Measurements from ENCODE around the gene FAM3D.
"Not testable (repeated sequence)": the region's sequence is repeated elsewhere in the genome, so short reads cannot be mapped to it uniquely, and the experiment has no call there.

Gene FAM3D, protein sequence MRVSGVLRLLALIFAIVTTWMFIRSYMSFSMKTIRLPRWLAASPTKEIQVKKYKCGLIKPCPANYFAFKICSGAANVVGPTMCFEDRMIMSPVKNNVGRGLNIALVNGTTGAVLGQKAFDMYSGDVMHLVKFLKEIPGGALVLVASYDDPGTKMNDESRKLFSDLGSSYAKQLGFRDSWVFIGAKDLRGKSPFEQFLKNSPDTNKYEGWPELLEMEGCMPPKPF

DNA sequence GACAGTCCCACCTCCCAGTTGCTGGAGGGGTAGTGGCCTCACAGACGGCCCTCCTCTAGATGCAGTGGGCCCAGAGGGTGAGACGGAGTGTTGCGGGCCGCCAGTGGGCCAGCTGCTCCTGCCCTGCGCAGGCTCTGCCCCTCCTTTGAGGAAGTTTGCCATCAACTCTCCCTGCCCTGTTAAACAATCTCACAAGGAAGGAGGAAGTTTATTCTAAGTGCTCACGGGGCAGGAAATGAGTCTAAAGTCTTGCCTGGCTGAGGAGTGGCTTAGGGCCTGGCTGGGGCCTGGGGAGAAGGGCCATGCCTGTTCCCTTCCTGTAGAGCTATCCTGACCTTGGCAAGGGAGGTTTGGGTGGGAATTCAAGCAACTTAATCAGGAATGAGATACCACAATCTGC lies at the start of gene FAM3D:
Gene FAM3D (minus strand): TSS at position 92 of the 400 bp plus-strand sequence. CDS start 11,211 bp downstream, outside the sequence.
- no peak for DNase-seq (ENCODE audit: low read depth)

DNA sequence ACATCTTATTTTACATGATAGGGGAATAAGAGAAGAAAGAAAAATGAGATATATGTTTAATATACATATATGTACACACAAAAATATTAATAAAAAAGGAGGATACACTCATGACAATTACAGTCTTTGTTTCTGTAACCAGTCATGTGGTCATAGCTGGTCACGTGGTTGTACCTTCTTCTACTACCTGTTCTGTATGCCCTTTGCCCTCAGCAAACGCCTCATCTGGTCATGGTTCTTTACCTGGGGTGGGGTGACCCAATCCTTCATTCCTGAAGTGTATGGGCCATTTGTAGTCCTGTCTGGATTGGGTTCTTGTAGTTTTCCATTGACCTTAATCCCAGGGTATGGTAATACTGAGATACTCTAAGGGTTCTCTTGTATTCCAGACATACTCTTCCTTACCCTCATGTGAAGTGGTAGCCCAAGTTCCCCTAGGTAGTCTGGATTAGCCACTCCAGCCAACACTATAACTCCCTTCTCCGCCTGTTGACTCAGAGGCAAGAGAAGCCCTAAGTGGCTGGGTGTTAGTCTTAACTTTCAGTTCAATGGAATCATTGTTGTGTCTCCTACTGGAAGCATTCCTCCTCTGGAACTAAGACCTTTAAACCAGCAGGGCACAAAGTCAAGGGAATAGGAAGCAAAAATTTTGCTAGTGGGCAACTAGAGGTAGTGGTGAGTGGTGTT lies 47.3 kb upstream of the FAM3D start:
- DNase-seq (ENCODE audit: low read depth): no peak

DNA sequence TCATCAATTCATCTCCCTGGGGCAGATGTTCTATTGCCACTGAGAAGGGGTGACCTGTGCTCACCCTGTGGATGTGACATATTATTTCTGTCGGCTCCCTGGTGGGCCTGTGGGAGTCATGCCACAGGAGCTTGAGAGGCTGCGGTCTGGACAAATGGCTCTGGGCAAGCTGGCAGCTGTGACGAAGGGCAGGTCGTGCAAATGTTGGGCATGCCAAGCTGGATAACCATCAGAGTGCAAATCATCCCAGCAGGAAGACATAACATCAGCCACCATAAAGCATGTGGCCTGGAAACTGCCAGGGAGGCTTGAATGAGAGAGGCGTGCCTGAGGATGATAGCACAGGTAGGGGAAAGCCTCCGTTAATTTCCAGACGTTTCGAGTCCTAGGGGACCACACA lies 45.3 kb upstream of the FAM3D start:
- DNase-seq (ENCODE audit: low read depth): no peak

DNA sequence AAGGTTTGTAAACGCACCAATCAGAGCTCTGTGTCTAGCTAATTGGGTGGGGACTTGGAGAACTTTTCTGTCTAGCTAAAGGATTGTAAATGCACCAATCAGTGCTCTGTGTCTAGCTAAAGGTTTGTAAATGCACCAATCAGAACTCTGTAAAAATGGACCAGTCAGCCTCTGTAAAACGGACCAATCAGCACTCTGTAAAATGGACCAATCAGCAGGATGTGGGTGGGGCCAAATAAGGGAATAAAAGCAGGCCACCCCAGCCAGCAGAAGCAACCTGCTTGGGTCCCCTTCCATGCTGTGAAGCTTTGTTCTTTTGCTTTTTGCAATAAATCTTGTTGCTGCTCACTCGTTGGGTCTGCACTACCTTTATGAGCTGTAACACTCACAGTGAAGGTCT lies 42.4 kb upstream of the FAM3D start:
- not testable (repeated sequence) for DNase-seq (ENCODE audit: low read depth)

DNA sequence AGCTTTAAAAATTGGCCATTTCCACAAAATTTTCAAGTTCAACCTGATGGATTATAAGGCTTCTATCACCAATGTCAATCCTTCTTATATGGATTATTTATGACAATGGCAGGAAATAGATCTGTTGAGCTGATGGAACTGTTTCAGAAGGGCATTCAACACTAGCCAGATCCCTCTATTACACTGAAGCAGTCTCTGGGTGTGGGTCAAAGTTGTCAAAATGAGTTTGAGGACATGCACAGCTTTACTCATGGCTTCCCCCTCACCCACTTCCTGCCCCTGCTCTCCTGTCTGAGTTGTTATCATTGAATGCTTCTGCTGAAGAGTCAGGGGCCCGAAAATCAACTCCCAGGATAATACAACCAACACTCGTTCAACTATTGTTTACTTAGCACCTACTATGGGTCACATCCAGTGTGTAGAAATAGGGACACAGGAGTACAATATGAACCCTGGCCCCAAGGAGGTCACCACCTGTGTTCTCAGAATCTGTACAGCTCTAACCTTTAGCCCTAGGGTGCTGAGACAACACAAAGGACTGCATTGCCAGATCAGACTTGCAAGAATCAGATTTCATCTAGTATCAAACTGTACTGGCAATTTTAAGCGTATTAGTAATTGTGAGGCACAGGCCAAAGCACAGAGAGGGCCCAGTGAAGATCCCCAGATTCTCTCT lies 41.7 kb upstream of the FAM3D start:
- DNase-seq (ENCODE audit: low read depth): no peak

DNA sequence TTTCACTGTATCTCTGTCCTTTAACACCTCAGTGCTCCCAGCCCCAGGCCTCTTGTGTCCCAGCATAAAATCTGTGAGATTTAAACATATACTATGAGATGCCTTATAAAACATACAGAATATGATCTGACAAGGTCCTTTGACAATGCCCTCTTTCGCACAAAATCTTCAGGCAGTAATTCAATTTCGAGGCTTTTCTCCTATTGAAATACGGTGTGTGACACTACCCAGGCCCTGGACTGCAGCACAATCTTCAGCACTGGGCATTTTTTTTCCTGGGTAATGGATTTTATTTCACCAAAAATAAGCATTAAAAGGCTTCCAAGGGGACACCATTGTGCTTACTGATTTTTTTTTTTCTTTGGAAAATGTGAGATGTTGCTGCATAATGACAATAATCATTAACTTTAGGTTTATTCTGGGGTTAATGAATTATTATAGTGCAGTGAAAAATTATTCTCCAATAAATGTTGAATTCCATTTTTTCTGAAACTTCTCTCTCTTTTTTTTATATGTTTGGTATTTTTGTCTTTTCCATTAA lies 40.9 kb upstream of the FAM3D start:
- DNase-seq (ENCODE audit: low read depth): no peak

DNA sequence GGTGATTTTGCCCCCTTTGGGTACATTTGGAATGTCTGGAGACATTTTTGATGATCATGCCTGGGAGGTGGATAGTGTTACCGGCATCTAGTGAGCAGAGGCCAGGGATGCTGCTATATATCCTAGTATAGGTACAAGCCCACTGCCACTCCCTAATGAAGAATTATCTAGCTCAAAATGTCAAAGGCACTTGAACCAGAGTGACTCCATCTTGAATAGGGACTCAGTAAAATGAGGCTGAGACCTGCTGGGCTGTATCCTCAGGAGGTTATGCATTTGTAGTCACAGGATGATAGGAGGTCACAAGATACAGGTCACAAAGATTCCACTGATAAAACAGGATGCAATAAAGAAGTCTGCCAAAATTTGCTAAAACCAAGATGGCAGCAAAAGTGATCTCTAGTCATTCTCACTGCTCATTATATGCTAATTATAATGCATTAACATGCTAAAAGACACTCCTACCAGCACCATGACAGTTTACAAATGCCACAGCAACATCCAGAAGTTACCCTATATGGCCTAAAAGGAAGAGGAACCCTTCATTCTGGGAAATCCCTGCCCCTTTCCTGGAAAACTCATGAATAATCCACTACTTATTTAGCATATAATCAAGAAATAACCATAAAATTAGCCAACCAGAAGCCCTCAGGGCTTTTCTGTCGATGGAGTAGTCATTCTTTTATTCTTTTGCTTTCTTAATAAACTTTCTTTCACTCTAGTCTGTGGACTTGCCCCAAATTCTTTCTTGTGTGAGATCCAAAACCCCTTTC lies 40.0 kb upstream of the FAM3D start:
- DNase-seq (ENCODE audit: low read depth): no peak

DNA sequence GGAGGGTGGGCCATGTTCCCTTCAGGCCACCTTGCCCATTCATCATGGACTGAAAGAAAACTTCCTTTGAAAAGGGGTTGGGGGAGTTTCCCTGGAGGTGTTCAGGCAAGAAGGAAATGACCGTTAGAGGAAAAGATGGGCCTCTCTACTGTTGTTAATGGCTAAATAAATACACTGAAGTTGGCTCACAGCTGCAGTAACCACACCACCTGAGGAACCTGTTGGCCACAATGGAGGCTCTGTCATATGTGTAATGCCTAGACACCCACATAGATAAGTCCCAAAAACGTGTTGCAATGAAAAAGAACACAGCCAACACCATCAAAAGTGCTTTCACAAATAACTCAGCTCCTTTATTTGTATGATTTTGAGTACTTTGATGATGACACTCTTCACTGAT lies 38.2 kb upstream of the FAM3D start:
- no peak for DNase-seq (ENCODE audit: low read depth)

DNA sequence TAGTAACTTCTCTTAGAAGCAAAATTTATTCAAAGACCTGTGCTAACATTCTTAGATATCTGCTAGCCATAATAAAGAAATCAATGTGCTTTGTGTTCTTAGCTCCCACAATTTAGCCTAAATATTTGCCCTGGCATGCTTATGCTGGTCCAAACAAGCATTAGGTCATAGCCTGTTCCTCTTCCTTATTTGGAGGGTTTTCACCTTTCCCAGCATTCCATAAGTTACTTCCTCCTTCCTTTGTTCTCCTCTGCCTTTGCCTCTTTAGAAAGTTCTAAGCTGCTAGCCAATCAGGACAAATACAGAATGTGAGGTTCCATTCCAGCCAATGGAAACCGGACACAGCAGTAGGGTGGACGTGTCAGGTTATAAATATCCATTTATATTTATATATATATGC lies 37.7 kb upstream of the FAM3D start:
- DNase-seq (ENCODE audit: low read depth): not testable (repeated sequence)

DNA sequence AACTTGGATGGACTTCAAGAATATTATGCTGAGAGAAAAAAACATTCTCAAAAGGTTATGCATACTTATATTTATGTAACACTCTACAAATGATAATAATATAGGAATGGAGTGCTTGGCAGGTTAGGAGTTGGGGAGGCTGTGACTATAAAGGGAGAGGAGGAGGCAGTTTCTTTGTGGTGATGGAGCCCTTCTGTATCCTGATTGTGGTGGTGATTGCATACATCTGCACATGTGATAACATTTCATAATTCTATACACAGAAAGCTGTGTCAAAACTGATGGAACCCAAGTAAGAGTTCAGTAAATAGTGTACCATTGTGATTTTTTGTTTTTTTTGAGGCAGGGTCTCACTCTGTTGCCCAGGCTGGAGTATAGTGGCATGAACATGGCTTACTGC lies 31.7 kb upstream of the FAM3D start:
- DNase-seq (ENCODE audit: low read depth): no peak

DNA sequence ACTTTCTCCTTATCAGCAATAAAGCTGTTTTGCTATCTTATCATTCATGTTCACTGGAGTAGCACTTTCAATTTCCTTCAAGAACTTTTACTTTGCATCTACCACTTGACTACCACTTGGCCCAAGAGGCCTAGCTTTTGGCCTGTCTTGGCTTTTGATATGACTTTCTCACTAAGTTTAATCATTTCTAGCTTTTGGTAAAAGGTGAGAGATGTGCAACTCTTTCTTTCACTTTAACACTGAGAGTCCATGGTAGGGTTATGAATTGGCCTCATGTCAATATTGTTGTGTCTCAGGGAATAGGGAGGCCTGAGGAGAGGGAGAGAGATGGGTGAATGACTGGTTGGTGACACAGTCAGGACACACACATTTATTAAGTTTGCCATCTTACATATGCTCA lies 31.0 kb upstream of the FAM3D start:
- no peak for DNase-seq (ENCODE audit: low read depth)

DNA sequence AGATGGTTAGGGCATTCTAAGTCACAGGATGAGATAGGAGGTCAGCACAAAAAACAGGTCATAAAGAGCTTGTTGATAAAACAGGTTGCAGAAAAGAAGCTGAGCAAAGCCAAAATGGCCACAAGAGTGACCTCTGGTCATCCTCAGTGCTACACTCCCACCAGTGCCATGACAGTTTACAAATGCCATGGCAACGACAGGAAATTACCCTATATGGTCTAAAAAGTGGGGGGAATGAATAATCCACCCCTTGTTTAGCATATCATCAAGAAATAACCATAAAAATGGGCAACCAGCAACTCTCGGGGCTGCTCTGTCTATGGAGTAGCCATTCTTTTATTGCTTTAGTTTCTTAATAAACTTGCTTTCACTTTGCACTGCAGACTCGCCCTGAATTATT lies 30.2 kb upstream of the FAM3D start:
- not testable (repeated sequence) for DNase-seq (ENCODE audit: low read depth)

DNA sequence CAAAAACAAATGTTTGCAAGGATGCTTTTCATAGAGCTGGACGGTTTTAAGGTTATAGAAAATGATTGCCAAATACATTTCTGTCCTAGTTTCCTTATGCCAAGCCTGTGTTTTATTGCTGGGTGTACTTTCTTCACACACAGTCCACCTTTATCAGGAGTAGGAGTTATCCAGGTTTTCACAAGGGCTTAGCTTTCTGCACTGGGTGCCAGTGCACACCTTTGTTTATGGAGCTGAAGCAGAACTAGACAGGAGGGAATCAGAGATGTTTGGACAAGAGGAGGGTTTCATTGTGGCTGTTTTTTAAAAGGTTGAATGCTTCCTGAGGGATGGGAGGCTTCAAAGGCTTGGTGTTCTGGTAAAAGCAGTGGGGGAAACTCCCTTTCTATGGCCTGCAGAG lies 29.5 kb upstream of the FAM3D start:
- DNase-seq (ENCODE audit: low read depth): no peak

DNA sequence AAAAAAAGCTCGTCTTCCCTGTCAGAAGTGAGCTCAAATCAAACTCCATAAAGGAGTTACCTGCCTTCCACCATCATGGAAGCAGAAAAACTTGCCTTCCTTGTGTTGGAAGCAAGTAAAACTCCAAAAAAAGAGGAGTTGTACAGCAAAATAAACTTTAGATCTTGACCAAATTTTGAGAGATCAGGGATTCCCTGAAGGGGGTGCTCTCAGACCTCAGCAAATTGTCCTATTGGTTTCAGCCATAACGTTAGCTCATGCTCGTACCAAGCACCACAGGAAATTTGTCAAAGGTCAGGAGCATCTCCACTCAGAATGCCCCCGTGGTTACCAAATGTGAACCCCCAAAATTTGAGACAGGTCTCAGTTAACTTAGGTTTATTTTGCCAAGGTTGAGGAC lies 28.7 kb upstream of the FAM3D start:
- not testable (repeated sequence) for DNase-seq (ENCODE audit: low read depth)

DNA sequence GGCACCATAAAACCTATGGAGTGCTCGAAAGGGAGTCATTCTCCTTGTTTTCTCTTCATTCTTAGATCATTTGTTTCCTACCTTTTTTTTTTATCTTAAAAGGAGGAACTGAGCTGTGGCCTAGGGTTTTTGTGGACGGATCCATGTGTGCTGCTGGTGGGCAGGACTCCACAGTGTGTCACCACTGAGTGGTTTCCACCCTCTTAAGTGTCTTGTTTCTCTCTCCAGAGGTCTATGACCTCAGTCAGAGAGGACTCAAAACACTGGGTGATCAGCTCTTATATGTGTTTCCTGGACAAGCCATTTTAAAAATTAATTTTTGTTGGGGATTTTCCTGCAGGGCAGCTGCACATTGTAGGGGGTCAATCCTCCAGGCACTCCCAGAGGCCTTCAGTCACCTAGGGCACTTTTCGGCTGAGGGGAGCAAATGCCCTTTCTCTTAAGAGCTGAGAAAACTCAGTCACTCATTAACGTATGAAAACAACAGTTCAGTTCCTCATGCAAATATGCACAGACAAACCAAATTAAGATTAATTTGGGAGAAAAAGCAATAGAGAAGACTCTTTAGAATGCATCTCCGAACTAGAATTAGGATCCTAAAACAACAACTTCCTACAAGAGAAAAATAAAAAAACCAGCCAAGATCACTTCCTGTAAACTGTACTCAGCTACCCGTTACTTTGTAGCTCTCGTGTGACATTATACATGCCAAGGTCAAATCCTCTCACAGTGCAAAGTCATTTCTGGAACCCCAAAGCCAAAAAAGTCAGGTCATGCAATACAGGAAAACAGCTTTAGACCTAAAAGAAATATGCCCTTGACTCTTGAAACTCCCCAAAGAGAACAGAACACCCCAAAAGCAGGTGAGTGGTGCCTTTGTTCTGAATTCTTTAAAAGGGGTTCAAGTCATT lies 27.6 kb upstream of the FAM3D start:
- no peak for DNase-seq (ENCODE audit: low read depth)

DNA sequence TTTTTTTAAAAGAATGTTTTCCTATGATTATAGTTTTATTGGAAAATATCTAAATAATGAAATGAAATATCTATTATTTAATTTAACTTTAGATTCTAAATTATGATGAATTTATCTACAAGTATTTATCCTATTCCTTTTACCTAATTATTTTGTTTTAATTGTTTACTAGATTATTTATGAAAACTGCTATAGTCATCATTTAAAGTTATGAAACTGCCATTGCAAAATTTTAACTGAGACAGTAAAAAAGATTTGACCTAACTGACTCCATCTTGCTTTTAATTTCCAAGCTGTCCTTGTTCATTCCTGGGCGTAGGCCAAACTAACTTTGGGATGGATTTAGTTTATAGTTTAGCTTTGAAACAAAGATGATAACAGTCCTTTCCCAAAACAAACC lies 25.9 kb upstream of the FAM3D start:
- no peak for DNase-seq (ENCODE audit: low read depth)

DNA sequence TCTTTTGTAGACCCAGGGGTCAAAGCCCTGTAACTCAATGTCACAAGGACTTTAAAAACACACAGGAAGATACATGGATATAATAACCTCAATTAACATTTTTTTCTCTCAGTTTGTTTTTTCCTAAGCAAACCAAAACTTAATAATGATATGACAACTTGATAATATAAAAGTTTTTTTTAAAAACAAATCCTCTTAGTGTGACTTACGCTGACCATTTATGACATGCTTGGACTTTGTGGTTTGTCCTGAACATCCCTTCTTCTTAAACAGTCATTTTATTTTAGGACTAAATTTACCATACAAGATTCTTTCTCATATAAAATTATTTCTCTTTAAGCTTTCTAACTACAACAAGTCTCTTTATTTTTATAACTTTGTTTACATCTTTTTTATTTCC lies 25.4 kb upstream of the FAM3D start:
- DNase-seq (ENCODE audit: low read depth): no peak

DNA sequence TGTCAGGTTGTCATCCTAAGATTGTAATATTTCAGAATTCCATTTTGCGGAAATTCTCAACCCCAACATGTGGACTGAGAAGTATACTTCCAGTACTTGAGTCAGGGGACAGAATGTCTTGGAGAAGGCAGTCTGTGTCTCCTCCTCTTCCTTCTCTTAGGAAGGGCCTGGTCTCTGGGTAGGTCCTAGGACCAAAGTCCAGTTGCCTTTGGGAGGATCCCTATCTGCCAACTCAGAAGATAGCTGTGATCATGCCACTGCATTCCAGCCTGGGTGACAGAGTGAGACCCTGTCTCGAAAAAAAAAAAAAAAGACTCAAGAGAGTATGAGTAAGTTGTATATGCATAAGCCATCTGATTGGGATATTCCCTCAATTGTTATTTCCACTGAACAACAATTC lies 23.9 kb upstream of the FAM3D start:
- no peak for DNase-seq (ENCODE audit: low read depth)

DNA sequence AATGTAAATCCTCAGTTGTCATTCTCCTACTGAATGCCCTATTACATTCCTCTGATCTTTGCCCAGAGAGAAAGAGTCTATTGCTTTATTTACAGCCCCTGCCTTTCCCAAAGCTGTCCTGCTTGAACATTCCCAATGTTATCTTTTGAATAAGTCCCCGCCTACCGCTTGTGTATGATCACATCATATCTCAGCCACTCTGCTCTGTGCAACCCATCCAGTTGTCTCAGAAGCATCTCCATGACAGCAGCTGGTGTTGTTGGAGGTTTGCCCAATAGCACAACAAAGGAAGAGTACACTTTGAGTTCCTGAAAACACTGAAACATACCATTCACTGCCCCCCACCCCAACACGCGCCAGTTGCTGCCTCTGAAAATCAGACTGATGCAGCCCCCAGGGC lies 22.0 kb upstream of the FAM3D start:
- no peak for DNase-seq (ENCODE audit: low read depth)

DNA sequence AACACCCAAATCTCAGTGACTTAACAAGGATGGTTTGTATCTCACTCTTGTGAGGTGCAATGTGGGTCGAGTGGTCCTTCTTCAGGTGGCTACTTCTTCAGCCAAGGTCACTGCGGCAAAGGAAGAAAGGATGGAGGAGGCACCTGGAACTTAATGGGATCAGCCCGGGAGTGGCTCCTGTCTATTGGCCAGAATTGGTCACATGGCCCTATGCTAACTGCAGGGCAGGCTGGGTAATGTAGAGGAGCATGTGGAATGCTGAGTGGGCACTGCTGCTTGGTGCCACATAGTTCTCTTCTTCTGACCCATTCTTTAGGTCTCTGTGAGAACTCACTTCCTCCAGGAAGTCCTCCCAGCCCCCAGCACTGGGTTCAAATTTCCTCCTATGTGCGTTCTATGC lies 20.3 kb upstream of the FAM3D start:
- no peak for DNase-seq (ENCODE audit: low read depth)

DNA sequence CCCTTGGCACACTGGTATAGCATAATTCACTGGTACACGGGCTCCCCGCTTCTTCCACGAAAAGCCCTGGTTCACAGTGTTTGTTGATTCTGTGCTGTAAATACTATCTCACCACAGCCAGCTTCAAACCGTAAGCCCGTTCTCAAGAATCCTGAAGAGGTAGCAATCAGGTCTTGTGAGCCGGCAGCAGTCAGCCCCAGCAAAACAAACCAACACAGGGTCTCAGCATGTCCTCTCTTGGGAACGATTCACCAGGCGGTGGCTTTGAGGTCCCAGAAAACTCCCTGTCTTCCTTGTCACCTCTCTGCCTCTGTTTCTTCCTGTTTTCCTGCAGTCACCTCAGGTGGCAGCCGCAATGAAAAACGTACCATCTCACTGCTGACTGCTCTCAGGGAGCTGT lies 19.1 kb upstream of the FAM3D start:
- DNase-seq (ENCODE audit: low read depth): no peak
